NB4 (cell line): ENCODE results near the gene USP6NL.

Source experiments
- DNase-seq: peaks from one replicate; pipeline ENCODE4 v3.0.0; 2010; ENCODE audit warnings: low read depth
- H3K4me3 ChIP-seq: one replicate; pipeline ENCODE4 v1.5.1; 2011; ENCODE audit warnings: mild to moderate bottlenecking, low read depth, low read length, moderate library complexity
- CTCF ChIP-seq: IDR thresholded peaks from one replicate; pipeline ENCODE4 v1.5.1; 2012; ENCODE audit warnings: low read depth, low read length
- MYC ChIP-seq: IDR thresholded peaks from 2 replicates; pipeline ENCODE4 v1.6.1; 2011; ENCODE audit warnings: low read depth, low read length
- POLR2A ChIP-seq: IDR thresholded peaks from 2 replicates; pipeline ENCODE4 v1.6.1; 2011; ENCODE audit warnings: mild to moderate bottlenecking; ENCODE audit not compliant: insufficient read length; ENCODE audit errors: extremely low read depth
- TF ChIP-seq, protein P1 (sequence below): IDR thresholded peaks from 2 replicates; pipeline ENCODE4 v1.6.1; 2011; ENCODE audit warnings: low read depth, low read length

The USP6NL gene

GRCh38 chr10:11611248-11612020, at the start of gene USP6NL:
TSS of gene USP6NL (minus strand) at chr10:11611650. CDS start at chr10:11597634, 14,016 bp downstream.
- TF ChIP-seq POLR2A, result peak; percentile 55
- TF ChIP-seq MYC, result peak; percentile 74
- TF ChIP-seq, protein P1, sequence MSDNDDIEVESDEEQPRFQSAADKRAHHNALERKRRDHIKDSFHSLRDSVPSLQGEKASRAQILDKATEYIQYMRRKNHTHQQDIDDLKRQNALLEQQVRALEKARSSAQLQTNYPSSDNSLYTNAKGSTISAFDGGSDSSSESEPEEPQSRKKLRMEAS, result peak; percentile 60; the same call in 1 of the 2 replicates
- TF ChIP-seq CTCF, result no peak
- H3K4me3 ChIP-seq, result peak within 1 kb of the TSS; percentile 72
- peak; percentile 83 for DNase-seq

GRCh38 chr10:11658801-11659368, 47.4 kb upstream of the USP6NL start:
- TF ChIP-seq POLR2A, result no peak
- TF ChIP-seq, protein P1, result no peak
- no peak for TF ChIP-seq MYC
- TF ChIP-seq CTCF, result no peak
- DNase-seq, result no peak
- no peak overlapping the region for H3K4me3 ChIP-seq

GRCh38 chr10:11655836-11656235, 44.4 kb upstream of the USP6NL start:
- H3K4me3 ChIP-seq, result no peak overlapping the region
- DNase-seq, result no peak
- TF ChIP-seq MYC, result no peak
- TF ChIP-seq CTCF, result no peak
- TF ChIP-seq, protein P1, result no peak
- TF ChIP-seq POLR2A, result no peak

GRCh38 chr10:11654659-11655058, 43.2 kb upstream of the USP6NL start:
- H3K4me3 ChIP-seq, result no peak overlapping the region
- DNase-seq, result no peak
- TF ChIP-seq POLR2A, result no peak
- TF ChIP-seq MYC, result no peak
- TF ChIP-seq CTCF, result no peak
- TF ChIP-seq, protein P1, result no peak

DNA sequence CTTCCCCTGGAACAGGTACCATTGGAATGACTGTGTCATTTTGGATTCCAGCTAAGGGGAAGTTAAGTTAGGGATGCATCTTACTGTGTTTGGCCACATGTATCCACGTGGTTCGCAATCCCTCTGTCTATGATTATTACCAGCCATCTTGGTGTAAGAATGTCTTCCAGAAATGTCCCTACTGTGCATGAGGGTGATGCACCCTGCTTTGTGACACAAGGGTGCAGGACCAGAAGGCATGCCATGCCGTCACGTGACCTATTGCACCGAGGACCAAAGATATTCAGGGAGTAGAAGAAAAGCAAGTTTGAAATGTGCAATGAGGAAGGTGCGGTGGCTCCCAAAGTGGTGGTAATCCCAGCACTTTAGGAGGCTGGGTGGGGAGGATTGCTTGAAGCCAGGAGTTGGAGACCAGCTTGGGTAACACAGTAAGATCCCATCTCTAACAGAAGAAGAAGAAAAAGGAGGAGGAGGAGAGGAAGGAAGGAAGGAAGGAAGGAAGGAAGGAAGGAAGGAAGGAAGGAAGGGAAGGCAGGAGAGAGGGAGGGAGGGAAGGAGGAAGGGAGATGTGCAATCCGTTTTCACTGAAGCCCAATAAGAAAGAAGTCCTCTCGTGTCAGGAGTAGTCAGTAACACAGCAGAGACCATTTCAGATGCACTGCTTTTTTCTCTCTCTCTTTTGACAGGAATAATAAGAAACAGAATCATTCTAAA, 42.5 kb upstream of the USP6NL start:
- TF ChIP-seq POLR2A (no peak), CTCF (no peak), MYC (no peak)
- TF ChIP-seq, protein P1, result no peak
- no peak for DNase-seq
- no peak overlapping the region for H3K4me3 ChIP-seq

DNA sequence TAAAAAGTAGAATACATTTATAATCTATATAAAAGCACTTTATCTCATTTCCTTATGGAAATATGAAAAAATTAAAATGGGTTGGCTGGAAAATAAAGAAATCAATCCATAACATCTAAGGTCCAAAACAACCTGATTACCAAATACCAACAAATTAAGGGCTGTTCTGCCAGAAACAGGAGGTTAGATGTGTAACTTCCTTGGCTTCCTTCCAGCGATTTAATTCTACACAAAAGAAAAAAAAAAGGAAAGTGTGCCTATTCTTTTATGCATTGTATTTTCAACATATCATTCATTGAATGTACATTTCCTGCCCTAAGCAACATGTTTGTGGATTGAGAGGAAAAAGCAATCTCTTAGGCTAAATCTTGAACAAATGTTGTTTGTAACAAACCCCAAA, 36.2 kb upstream of the USP6NL start:
- H3K4me3 ChIP-seq, result no peak overlapping the region
- DNase-seq, result no peak
- TF ChIP-seq CTCF (no peak), POLR2A (no peak), MYC (no peak)
- TF ChIP-seq, protein P1, result no peak
